Measurements from ENCODE around the gene SLC25A48.

Gene SLC25A48

GRCh38 chr5:135834639-135835529 is at the start of gene SLC25A48:
SLC25A48 (plus strand) TSS chr5:135834663; CDS start chr5:135834848, 185 bp downstream.
- no peak within 1 kb of the TSS for H3K27ac ChIP-seq (ENCODE audit: low read length)
- H3K4me1 ChIP-seq (ENCODE audit: insufficient read depth, low read length): no peaks in the 10 kb centered on the region
- ATAC-seq (ENCODE audit: insufficient read depth, low read depth) (no peak), DNase-seq (no peak)
- no peaks in the 10 kb centered on the region for H3K79me2 ChIP-seq (ENCODE audit: insufficient read depth, low read length)
- H3K4me3 ChIP-seq (ENCODE audit: low read depth in 1 of 2, low read length in 2 of 2): no peak within 1 kb of the TSS
- no peaks in the 10 kb centered on the region for H3K27me3 ChIP-seq (ENCODE audit: insufficient read depth, low read length, poor library complexity)
- no peaks in the 10 kb centered on the region for H3K9me3 ChIP-seq (ENCODE audit: insufficient read depth, low read length, severe bottlenecking)
- H3K36me3 ChIP-seq (ENCODE audit: insufficient read depth, low read length): no peaks in the 10 kb centered on the region
- H2AFZ ChIP-seq (ENCODE audit: low read depth, low read length): no peak within 1 kb of the TSS
- H3K9ac ChIP-seq (ENCODE audit: low read depth, low read length): no peak within 1 kb of the TSS
- no peak within 1 kb of the TSS for H3K4me2 ChIP-seq (ENCODE audit: insufficient read depth, low read length)
- H4K20me1 ChIP-seq (ENCODE audit: insufficient read depth, low read length): no peaks in the 10 kb centered on the region
- TF ChIP-seq CTCF (IDR thresholded peaks at IDR 0.05; ENCODE audit: borderline replicate concordance, extremely low read depth, low read length, poor library complexity, severe bottlenecking) (peak; percentile 12), EZH2 (IDR thresholded peaks at IDR 0.05; ENCODE audit: borderline replicate concordance, low read depth, low read length, severe bottlenecking) (no peak)

DNA sequence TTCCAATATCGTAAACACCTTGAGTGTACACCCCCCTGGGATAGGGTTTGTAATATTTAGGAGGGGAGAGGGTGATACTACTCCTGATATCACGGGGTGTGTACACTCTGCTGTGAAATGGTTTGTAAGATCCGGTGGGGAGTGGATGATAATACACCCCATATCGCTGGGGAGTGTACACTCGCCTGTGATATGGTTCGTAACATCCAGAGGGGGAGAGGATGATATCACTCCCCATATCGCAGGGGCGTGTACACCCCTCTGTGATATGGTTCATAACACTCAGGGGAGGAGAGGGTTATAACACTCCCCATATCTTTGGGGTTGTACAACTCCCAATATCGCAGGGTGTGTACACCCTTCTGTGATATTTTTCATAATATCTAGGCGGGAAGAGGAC is 33.8 kb upstream of the SLC25A48 start:
- Histone ChIP-seq H3K9ac (ENCODE audit: low read depth, low read length) (no peak overlapping the region), H3K79me2 (ENCODE audit: insufficient read depth, low read length) (no peaks in the 10 kb centered on the region), H4K20me1 (ENCODE audit: insufficient read depth, low read length) (no peaks in the 10 kb centered on the region), H3K9me3 (ENCODE audit: insufficient read depth, low read length, severe bottlenecking) (no peaks in the 10 kb centered on the region), H2AFZ (ENCODE audit: low read depth, low read length) (no peak overlapping the region), H3K27me3 (ENCODE audit: insufficient read depth, low read length, poor library complexity) (peaks cover 6% of the 10 kb centered on the region), H3K27ac (ENCODE audit: low read length) (no peak overlapping the region), H3K36me3 (ENCODE audit: insufficient read depth, low read length) (no peaks in the 10 kb centered on the region), H3K4me1 (ENCODE audit: insufficient read depth, low read length) (no peaks in the 10 kb centered on the region), H3K4me3 (ENCODE audit: low read depth in 1 of 2, low read length in 2 of 2) (no peak overlapping the region), H3K4me2 (ENCODE audit: insufficient read depth, low read length) (no peak overlapping the region)
- ATAC-seq (ENCODE audit: insufficient read depth, low read depth): no peak
- no peak for DNase-seq
- TF ChIP-seq CTCF (IDR thresholded peaks at IDR 0.05; ENCODE audit: borderline replicate concordance, extremely low read depth, low read length, poor library complexity, severe bottlenecking) (no peak), EZH2 (IDR thresholded peaks at IDR 0.05; ENCODE audit: borderline replicate concordance, low read depth, low read length, severe bottlenecking) (no peak)

DNA sequence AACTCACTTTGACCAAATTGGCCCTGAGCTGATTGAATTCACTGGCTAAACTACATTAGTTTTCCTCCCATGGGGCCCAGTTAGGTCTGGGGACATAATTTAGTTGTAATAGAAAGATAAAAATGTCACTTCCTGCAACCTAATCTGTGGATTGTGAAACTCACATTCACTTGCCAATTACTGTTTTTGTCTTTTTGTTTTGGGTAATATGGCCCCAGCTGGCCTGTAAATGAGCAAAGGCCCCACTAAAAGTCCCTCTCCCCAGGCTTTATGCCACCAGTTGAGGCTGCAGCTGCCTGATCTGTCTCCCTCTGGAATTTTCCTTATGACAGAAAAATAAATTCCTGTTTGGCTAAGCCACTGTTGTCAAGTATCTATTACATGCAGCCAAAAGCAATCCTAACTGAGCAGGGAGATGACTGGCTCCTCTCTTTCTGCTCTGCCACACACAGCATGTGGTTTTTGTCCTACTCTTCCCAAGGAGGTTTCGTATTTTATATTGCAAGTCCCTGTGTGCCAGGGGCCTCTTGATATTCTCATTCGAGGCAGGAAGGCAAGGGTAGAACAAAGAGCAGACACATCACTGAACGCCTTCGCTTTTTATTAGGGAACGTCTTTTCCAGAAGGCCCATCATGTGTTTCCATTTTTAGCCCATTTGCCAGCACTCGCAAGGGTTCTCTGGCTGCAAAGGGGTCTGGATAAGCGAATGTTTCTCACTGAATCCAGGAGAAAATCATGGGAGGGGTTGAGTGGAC is 24.1 kb upstream of the SLC25A48 start:
- no peak overlapping the region for H2AFZ ChIP-seq (ENCODE audit: low read depth, low read length)
- H3K9ac ChIP-seq (ENCODE audit: low read depth, low read length): no peak overlapping the region
- no peaks in the 10 kb centered on the region for H3K36me3 ChIP-seq (ENCODE audit: insufficient read depth, low read length)
- TF ChIP-seq CTCF (IDR thresholded peaks at IDR 0.05; ENCODE audit: borderline replicate concordance, extremely low read depth, low read length, poor library complexity, severe bottlenecking) (no peak), EZH2 (IDR thresholded peaks at IDR 0.05; ENCODE audit: borderline replicate concordance, low read depth, low read length, severe bottlenecking) (no peak)
- no peak for DNase-seq
- no peak overlapping the region for H3K27ac ChIP-seq (ENCODE audit: low read length)
- ATAC-seq (ENCODE audit: insufficient read depth, low read depth): no peak
- H3K79me2 ChIP-seq (ENCODE audit: insufficient read depth, low read length): no peaks in the 10 kb centered on the region
- H3K27me3 ChIP-seq (ENCODE audit: insufficient read depth, low read length, poor library complexity): peaks cover 13% of the 10 kb centered on the region
- H3K9me3 ChIP-seq (ENCODE audit: insufficient read depth, low read length, severe bottlenecking): no peaks in the 10 kb centered on the region
- H3K4me2 ChIP-seq (ENCODE audit: insufficient read depth, low read length): no peak overlapping the region
- no peaks in the 10 kb centered on the region for H4K20me1 ChIP-seq (ENCODE audit: insufficient read depth, low read length)
- no peak overlapping the region for H3K4me3 ChIP-seq (ENCODE audit: low read depth in 1 of 2, low read length in 2 of 2)
- H3K4me1 ChIP-seq (ENCODE audit: insufficient read depth, low read length): no peaks in the 10 kb centered on the region
